ENCODE data around the gene C10orf88. TPM values are rescaled to one million over a fixed set of nuclear protein-coding genes. Genes with fewer than 3 reads are reported as not detected.

Gene C10orf88
- polyA plus RNA-seq (2013, experiment 1 of 2), result 8.0 TPM
- polyA plus RNA-seq (2013, experiment 2 of 2), result 10.6 TPM

DNA sequence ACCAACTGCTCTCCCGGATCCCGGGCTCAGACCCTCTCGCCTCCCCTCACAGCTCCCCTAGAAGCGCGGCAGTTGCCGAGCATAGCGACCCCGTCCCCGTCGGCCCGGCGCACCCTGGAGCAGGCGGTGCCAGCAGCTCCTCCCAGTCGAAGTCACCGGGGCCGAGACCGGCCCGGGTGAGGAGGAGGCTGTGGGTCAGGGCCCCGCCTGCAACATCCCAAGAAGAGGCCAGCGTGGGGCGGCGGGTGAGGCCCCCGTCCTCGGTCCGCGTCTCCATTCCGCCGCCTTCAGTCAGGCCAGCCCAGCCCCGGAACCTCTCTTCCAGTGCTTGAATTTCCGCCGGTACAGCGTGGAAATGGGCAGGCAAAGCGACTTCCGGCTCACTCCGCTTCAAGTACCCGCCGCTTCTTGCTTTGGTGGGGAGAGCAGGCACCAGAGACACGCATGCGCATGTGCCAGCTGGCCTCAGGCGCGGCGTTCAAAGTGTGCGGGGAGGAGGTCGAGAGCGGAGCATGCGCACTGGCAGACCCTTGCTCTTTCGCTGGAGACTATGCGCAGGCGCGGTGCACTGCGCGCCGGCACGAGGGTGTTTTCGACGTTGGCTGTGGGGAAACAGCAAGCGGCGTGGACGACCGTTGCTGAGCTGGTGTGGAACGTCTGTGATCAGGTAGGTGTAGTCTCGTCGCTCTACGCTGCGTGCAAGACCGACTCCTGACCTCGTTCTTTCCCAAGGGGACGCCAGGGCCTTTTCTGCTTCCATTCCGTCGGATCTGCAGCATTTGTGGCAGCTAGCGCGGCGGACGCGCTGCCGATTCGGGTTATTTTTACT lies at the start of gene C10orf88:
Gene C10orf88 (minus strand): TSS at position 326 of the 829 bp plus-strand sequence. CDS start 49 bp downstream, at position 277.
- peak within 1 kb of the TSS; percentile 72 for H3K9ac ChIP-seq (ENCODE audit: low read depth, low read length)
- H3K9me3 ChIP-seq (ENCODE audit: insufficient read depth, low read depth, low read length), result peaks cover 11% of the 10 kb centered on the region
- H3K36me3 ChIP-seq (ENCODE audit: insufficient read depth, low read length), result peaks cover 12% of the 10 kb centered on the region
- peak within 1 kb of the TSS; percentile 75 for H3K4me3 ChIP-seq (ENCODE audit: low read length)
- peaks cover 29% of the 10 kb centered on the region for H3K27me3 ChIP-seq (ENCODE audit: insufficient read depth, low read length)
- no peaks in the 10 kb centered on the region for H3K4me1 ChIP-seq (ENCODE audit: insufficient read depth, low read length)
- peak within 1 kb of the TSS; percentile 69; the same call in 1 of the 2 replicates for H3K27ac ChIP-seq (ENCODE audit: low read depth, low read length)
- 9% methylated on average over 77 of the region's 77 CpGs for WGBS

DNA sequence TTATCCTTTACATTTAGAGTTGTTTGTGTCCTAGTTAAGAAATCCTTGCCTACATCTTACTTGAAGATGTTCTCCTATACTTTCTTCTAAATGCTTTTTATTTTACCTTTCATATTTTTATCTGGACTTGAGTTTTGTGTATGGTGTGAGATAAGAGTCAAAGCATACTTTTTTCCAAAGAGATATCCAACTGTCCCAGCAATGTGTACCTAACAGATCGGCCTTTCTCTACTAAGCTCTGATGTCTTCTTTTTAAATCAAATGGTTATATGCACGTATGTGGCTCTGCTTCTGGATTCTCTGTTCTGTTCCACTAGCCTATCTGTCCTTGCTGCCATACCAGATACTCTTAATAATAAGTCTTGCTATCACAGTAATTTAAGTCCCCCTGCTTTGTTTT lies 47.3 kb upstream of the C10orf88 start:
- Histone ChIP-seq H3K9me3 (ENCODE audit: insufficient read depth, low read depth, low read length) (no peaks in the 10 kb centered on the region), H3K27me3 (ENCODE audit: insufficient read depth, low read length) (no peaks in the 10 kb centered on the region)
- 89% methylated on average over 2 of the region's 2 CpGs for WGBS

GRCh38 chr10:123000155-123000554 lies 46.1 kb upstream of the C10orf88 start:
- no peaks in the 10 kb centered on the region for H3K9me3 ChIP-seq (ENCODE audit: insufficient read depth, low read depth, low read length)
- WGBS, result 92% methylated on average over 3 of the region's 3 CpGs
- peaks cover 7% of the 10 kb centered on the region; the same call in 1 of the 2 replicates for H3K4me1 ChIP-seq (ENCODE audit: insufficient read depth, low read length)
- H3K27me3 ChIP-seq (ENCODE audit: insufficient read depth, low read length), result no peaks in the 10 kb centered on the region
- H3K36me3 ChIP-seq (ENCODE audit: insufficient read depth, low read length), result peaks cover 26% of the 10 kb centered on the region
- no peak overlapping the region for H3K4me3 ChIP-seq (ENCODE audit: low read length)
- H3K27ac ChIP-seq (ENCODE audit: low read depth, low read length), result no peak overlapping the region
- H3K9ac ChIP-seq (ENCODE audit: low read depth, low read length), result no peak overlapping the region

More for the DNA sequence above, 47.3 kb upstream of the C10orf88 start:
- Histone ChIP-seq H3K4me1 (ENCODE audit: insufficient read depth, low read length) (peaks cover 7% of the 10 kb centered on the region; the same call in 1 of the 2 replicates), H3K36me3 (ENCODE audit: insufficient read depth, low read length) (peaks cover 14% of the 10 kb centered on the region), H3K4me3 (ENCODE audit: low read length) (no peak overlapping the region), H3K9ac (ENCODE audit: low read depth, low read length) (no peak overlapping the region), H3K27ac (ENCODE audit: low read depth, low read length) (no peak overlapping the region)

DNA sequence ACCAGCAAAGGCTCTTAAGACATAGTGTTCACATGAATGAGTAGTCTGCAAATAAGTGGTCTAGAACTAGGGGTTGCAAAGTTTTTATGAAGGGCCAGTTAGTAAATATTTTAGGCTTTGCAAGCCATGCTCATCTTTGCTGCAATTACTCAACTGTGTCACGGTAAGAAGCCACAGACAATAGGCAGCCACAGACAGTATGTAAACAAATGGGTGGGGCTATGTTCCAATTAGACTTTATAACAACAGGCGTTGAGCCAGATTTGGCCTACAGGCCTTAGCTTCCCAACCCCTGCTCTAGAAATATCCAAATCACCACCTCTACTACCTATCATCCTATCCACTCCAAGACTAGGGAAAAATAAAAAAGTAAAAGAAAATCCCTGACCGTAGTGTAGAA lies 45.3 kb upstream of the C10orf88 start:
- H3K36me3 ChIP-seq (ENCODE audit: insufficient read depth, low read length), result peaks cover 34% of the 10 kb centered on the region
- no peaks in the 10 kb centered on the region for H3K27me3 ChIP-seq (ENCODE audit: insufficient read depth, low read length)
- no peak overlapping the region for H3K9ac ChIP-seq (ENCODE audit: low read depth, low read length)
- no peak overlapping the region for H3K27ac ChIP-seq (ENCODE audit: low read depth, low read length)
- H3K4me3 ChIP-seq (ENCODE audit: low read length), result no peak overlapping the region
- H3K9me3 ChIP-seq (ENCODE audit: insufficient read depth, low read depth, low read length), result no peaks in the 10 kb centered on the region
- WGBS, result 86% methylated on average over 3 of the region's 3 CpGs
- peaks cover 7% of the 10 kb centered on the region; the same call in 1 of the 2 replicates for H3K4me1 ChIP-seq (ENCODE audit: insufficient read depth, low read length)

GRCh38 chr10:122998934-122999333 lies 44.9 kb upstream of the C10orf88 start:
- WGBS, result 94% methylated on average over 3 of the region's 3 CpGs
- Histone ChIP-seq H3K9ac (ENCODE audit: low read depth, low read length) (no peak overlapping the region), H3K27ac (ENCODE audit: low read depth, low read length) (no peak overlapping the region), H3K9me3 (ENCODE audit: insufficient read depth, low read depth, low read length) (no peaks in the 10 kb centered on the region), H3K27me3 (ENCODE audit: insufficient read depth, low read length) (no peaks in the 10 kb centered on the region), H3K36me3 (ENCODE audit: insufficient read depth, low read length) (peaks cover 38% of the 10 kb centered on the region), H3K4me3 (ENCODE audit: low read length) (no peak overlapping the region), H3K4me1 (ENCODE audit: insufficient read depth, low read length) (peaks cover 7% of the 10 kb centered on the region; the same call in 1 of the 2 replicates)

DNA sequence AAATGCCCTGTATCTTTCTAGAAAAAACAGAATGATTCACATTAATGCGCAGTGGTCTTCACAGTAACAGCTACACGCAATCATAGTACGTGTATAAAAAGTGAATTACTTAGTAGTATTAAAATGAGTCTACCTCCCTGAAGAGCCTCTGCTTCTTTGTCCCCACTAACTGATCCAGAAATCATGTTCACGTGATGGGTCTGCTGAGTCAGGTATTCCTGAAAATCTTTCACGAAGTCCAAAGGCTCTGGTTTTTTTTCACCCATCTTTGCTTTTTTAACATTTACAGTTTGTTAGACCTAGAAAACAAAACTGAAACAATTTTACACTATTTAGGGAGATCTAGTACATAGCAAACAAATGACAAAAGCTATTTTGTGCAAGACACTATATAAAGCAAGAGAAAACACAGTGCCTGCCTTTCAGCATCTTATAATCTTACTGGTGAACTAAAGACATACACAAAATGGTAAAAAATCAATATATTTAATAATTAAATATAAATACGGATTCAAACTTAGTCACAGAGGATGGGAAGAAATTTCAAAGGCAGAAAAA lies 44.4 kb upstream of the C10orf88 start:
- Histone ChIP-seq H3K9me3 (ENCODE audit: insufficient read depth, low read depth, low read length) (no peaks in the 10 kb centered on the region), H3K4me1 (ENCODE audit: insufficient read depth, low read length) (peaks cover 7% of the 10 kb centered on the region; the same call in 1 of the 2 replicates), H3K4me3 (ENCODE audit: low read length) (no peak overlapping the region), H3K27ac (ENCODE audit: low read depth, low read length) (no peak overlapping the region), H3K27me3 (ENCODE audit: insufficient read depth, low read length) (no peaks in the 10 kb centered on the region), H3K9ac (ENCODE audit: low read depth, low read length) (no peak overlapping the region), H3K36me3 (ENCODE audit: insufficient read depth, low read length) (peaks cover 42% of the 10 kb centered on the region)
- 97% methylated on average over 5 of the region's 6 CpGs for WGBS

GRCh38 chr10:122997864-122998263 lies 43.8 kb upstream of the C10orf88 start:
- Histone ChIP-seq H3K27me3 (ENCODE audit: insufficient read depth, low read length) (no peaks in the 10 kb centered on the region), H3K9me3 (ENCODE audit: insufficient read depth, low read depth, low read length) (no peaks in the 10 kb centered on the region), H3K9ac (ENCODE audit: low read depth, low read length) (no peak overlapping the region), H3K4me1 (ENCODE audit: insufficient read depth, low read length) (peaks cover 7% of the 10 kb centered on the region; the same call in 1 of the 2 replicates), H3K36me3 (ENCODE audit: insufficient read depth, low read length) (peaks cover 48% of the 10 kb centered on the region), H3K27ac (ENCODE audit: low read depth, low read length) (no peak overlapping the region), H3K4me3 (ENCODE audit: low read length) (no peak overlapping the region)
- WGBS, result 98% methylated on average over 3 of the region's 3 CpGs

DNA sequence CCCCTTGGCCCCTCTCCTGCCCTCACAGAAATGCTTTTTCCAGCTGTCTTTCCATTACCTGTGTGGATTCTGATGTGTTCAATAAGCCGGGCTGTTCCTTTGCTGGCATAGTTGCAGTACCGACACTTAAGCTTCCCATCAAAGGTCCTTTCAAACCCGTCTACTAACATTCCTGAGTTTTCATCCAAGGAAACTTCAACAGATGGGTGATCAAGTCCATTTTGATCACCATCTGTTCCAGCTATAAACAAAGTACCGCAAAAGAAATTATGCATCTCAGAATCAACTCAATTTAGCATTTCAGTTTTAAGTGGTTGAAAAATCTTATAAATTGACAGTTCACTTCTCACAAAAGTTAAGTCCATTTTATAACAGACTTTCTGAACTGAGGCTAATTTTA lies 41.9 kb upstream of the C10orf88 start:
- Histone ChIP-seq H3K27me3 (ENCODE audit: insufficient read depth, low read length) (no peaks in the 10 kb centered on the region), H3K4me3 (ENCODE audit: low read length) (no peak overlapping the region), H3K9ac (ENCODE audit: low read depth, low read length) (no peak overlapping the region), H3K9me3 (ENCODE audit: insufficient read depth, low read depth, low read length) (no peaks in the 10 kb centered on the region), H3K36me3 (ENCODE audit: insufficient read depth, low read length) (peaks cover 62% of the 10 kb centered on the region), H3K4me1 (ENCODE audit: insufficient read depth, low read length) (peaks cover 7% of the 10 kb centered on the region; the same call in 1 of the 2 replicates), H3K27ac (ENCODE audit: low read depth, low read length) (no peak overlapping the region)
- WGBS, result 93% methylated on average over 4 of the region's 4 CpGs

DNA sequence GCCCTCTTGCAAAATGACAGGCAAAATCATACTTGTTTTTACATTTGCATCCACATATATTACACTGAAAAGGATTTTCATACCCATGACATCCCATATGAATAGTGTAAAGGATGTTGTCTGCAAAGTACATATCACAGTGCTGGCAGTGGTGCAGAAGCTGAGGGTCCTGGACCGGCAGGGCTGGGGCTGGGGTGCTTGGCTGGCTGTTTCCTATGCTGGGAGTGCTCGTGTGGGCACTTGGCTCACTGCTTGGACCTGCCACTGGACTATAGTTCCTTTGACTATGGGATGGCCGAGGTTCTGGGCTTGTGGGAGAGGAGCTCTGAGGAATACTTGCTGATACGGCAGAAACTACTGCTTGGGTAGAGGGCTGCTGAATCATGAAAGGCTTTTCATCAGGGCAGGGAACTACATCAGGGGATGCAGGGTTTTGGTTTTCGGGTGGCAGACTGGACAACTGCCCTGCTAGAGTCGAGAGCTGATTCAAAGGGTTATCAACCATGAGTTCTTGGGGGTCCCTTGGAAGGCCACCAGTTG lies 39.8 kb upstream of the C10orf88 start:
- H3K4me1 ChIP-seq (ENCODE audit: insufficient read depth, low read length), result no peaks in the 10 kb centered on the region
- H3K9me3 ChIP-seq (ENCODE audit: insufficient read depth, low read depth, low read length), result no peaks in the 10 kb centered on the region
- 93% methylated on average over 6 of the region's 6 CpGs for WGBS
- peaks cover 62% of the 10 kb centered on the region for H3K36me3 ChIP-seq (ENCODE audit: insufficient read depth, low read length)
- no peak overlapping the region for H3K9ac ChIP-seq (ENCODE audit: low read depth, low read length)
- no peak overlapping the region for H3K4me3 ChIP-seq (ENCODE audit: low read length)
- H3K27ac ChIP-seq (ENCODE audit: low read depth, low read length), result no peak overlapping the region
- H3K27me3 ChIP-seq (ENCODE audit: insufficient read depth, low read length), result no peaks in the 10 kb centered on the region

GRCh38 chr10:122992031-122992585 lies 38.1 kb upstream of the C10orf88 start:
- no CpG with 5 or more reads among the region's 1 CpG for WGBS
- Histone ChIP-seq H3K27ac (ENCODE audit: low read depth, low read length) (no peak overlapping the region), H3K27me3 (ENCODE audit: insufficient read depth, low read length) (no peaks in the 10 kb centered on the region), H3K9me3 (ENCODE audit: insufficient read depth, low read depth, low read length) (no peaks in the 10 kb centered on the region), H3K36me3 (ENCODE audit: insufficient read depth, low read length) (peaks cover 64% of the 10 kb centered on the region), H3K9ac (ENCODE audit: low read depth, low read length) (no peak overlapping the region), H3K4me3 (ENCODE audit: low read length) (no peak overlapping the region), H3K4me1 (ENCODE audit: insufficient read depth, low read length) (no peaks in the 10 kb centered on the region)

- no peaks in the 10 kb centered on the region for H3K4me1 ChIP-seq (ENCODE audit: insufficient read depth, low read length)
- 63% methylated on average over 5 of the region's 5 CpGs for WGBS
- H3K4me3 ChIP-seq (ENCODE audit: low read length), result no peak overlapping the region
- H3K27ac ChIP-seq (ENCODE audit: low read depth, low read length), result no peak overlapping the region
- H3K27me3 ChIP-seq (ENCODE audit: insufficient read depth, low read length), result no peaks in the 10 kb centered on the region
- no peak overlapping the region for H3K9ac ChIP-seq (ENCODE audit: low read depth, low read length)
- H3K36me3 ChIP-seq (ENCODE audit: insufficient read depth, low read length), result peaks cover 55% of the 10 kb centered on the region
- no peaks in the 10 kb centered on the region for H3K9me3 ChIP-seq (ENCODE audit: insufficient read depth, low read depth, low read length)
These were observed 36.3 kb upstream of the C10orf88 start for GRCh38 chr10:122990278-122990677.

Data from HUES64 (cell line).